HepG2 (cell line): ENCODE results near the gene VPS9D1. TPM values are rescaled to one million over a fixed set of nuclear protein-coding genes. Genes with fewer than 3 reads are reported as not detected.
A peak's percentile ranks its signal among the peaks of the same experiment; 100 is the strongest.

ENCODE experiments used
- CENPBD1 ChIP-seq: sonication (generic); formaldehyde crosslinking; IDR thresholded peaks from 2 replicates; pipeline ENCODE4 v1.8.0; 2022; ENCODE audit warnings: missing genetic modification reagents, low read depth, mild to moderate bottlenecking, borderline replicate concordance
- CTCF ChIP-seq: sonication (generic); formaldehyde crosslinking; IDR thresholded peaks from 2 replicates; pipeline ENCODE4 v1.5.0; 2020; ENCODE audit warnings: mild to moderate bottlenecking, missing genetic modification reagents, moderate library complexity
- GLMP ChIP-seq: sonication (generic); formaldehyde crosslinking; IDR thresholded peaks from 2 replicates; pipeline ENCODE4 v1.9.0; 2021; ENCODE audit warnings: missing genetic modification reagents, mild to moderate bottlenecking, borderline replicate concordance
- HNRNPUL1 ChIP-seq: fragments of 200-400 bp; formaldehyde crosslinking; IDR thresholded peaks from 2 replicates; pipeline ENCODE4 v1.6.1; 2017; ENCODE audit warnings: low read depth, mild to moderate bottlenecking, low read length, moderate library complexity
- KDM5A ChIP-seq: fragments of 200-600 bp; sonication (generic); IDR thresholded peaks from 2 replicates; pipeline ENCODE4 v1.7.0; 2018; ENCODE audit warnings: antibody characterized with exemption, mild to moderate bottlenecking, low read length, borderline replicate concordance
- POGK ChIP-seq: sonication (generic); formaldehyde crosslinking; conservative IDR thresholded peaks from 2 replicates; pipeline ENCODE4 v1.8.0; 2022; ENCODE audit warnings: mild to moderate bottlenecking, moderate library complexity, missing genetic modification reagents
- RARA ChIP-seq: IDR thresholded peaks from 2 replicates; pipeline ENCODE4 v1.6.1; 2016; ENCODE audit warnings: missing genetic modification reagents, missing compliant biosample characterization
- REPIN1 ChIP-seq: sonication (generic); formaldehyde crosslinking; IDR thresholded peaks from 2 replicates; pipeline ENCODE4 v1.8.0; 2022; ENCODE audit warnings: missing genetic modification reagents, low read depth, mild to moderate bottlenecking, borderline replicate concordance
- ZBTB4 ChIP-seq: sonication (generic); formaldehyde crosslinking; IDR thresholded peaks from 2 replicates; pipeline ENCODE4 v1.4.0; 2020; ENCODE audit warnings: missing genetic modification reagents, mild to moderate bottlenecking, borderline replicate concordance
- ZNF687 ChIP-seq: sonication (generic); formaldehyde crosslinking; IDR thresholded peaks from 2 replicates; pipeline ENCODE4 v1.5.1; 2020; ENCODE audit warnings: mild to moderate bottlenecking, missing genetic modification reagents, moderate library complexity
- ZNF7 ChIP-seq: IDR thresholded peaks from 2 replicates; pipeline ENCODE4 v1.6.1; 2016; ENCODE audit warnings: missing biosample characterization, missing genetic modification reagents
- ZNF740 ChIP-seq: sonication (generic); formaldehyde crosslinking; IDR thresholded peaks from 2 replicates; pipeline ENCODE4 v1.4.0; 2020; ENCODE audit warnings: missing genetic modification reagents
- ZNF749 ChIP-seq: sonication (generic); formaldehyde crosslinking; IDR thresholded peaks from 2 replicates; pipeline ENCODE4 v1.8.0; 2022; ENCODE audit warnings: mild to moderate bottlenecking, missing genetic modification reagents, moderate library complexity, borderline replicate concordance
- polyA plus RNA-seq, 8 experiments: library from polyadenylated mRNA; depleted of rRNA in 3 of 8; stranded (reverse) in 7 of 8; unstranded in 1 of 8; fragments of >200 nt; fragmentation: Illumina TruSeq in 4 of 8; extraction: Trizol in 4 of 8; gene quantifications; 2 replicates each; pipeline versions ENCODE4 v1.2.1 to v1.2.3, GENCODE V29; 2011 to 2016; ENCODE audit warnings: low read depth in 4 of 8, missing spikeins in 1 of 8, mixed read lengths in 1 of 8; ENCODE audit not compliant: insufficient read depth in 1 of 8
- total RNA-seq, 5 experiments: library from RNA; depleted of rRNA; stranded (reverse); fragments of >200 nt; fragmentation: Illumina TruSeq; extraction: Trizol; gene quantifications; 2 replicates each; pipeline ENCODE4 v1.2.3, GENCODE V29; 2016; ENCODE audit warnings: low read depth in 1 of 5

VPS9D1 gene
- total and polyA plus RNA-seq, 2 of the 13 experiments (the other 11 are each of a cell fraction or from before 2014, with no cell fraction given) = 10.1 to 13.2 TPM

GRCh38 chr16:89687092-89687940, 33.4 kb downstream of the VPS9D1 start (continued):
- peak; percentile 87 for TF ChIP-seq CTCF (CRISPR knock-in tag)
- TF ChIP-seq ZNF749 (CRISPR knock-in tag) = peak; percentile 98
- TF ChIP-seq KDM5A = no peak; the same call in 1 of the 2 replicates
- TF ChIP-seq ZNF687 = peak; percentile 100
- peak; percentile 95; the same call in 1 of the 2 replicates for TF ChIP-seq CENPBD1
- TF ChIP-seq POGK = peak; percentile 91
- TF ChIP-seq ZNF740 (CRISPR knock-in tag) = peak; percentile 94
- TF ChIP-seq HNRNPUL1 = no peak
- TF ChIP-seq GLMP (CRISPR knock-in tag) = no peak
- peak; percentile 92 for TF ChIP-seq RARA (CRISPR knock-in tag)
- peak; percentile 100 for TF ChIP-seq REPIN1 (CRISPR knock-in tag)
- peak; percentile 87 for TF ChIP-seq ZNF7 (CRISPR knock-in tag)
- peak; percentile 98 for TF ChIP-seq ZBTB4
